ENCODE measurements around the gene WDR45. TPM values are rescaled to one million over a fixed set of nuclear protein-coding genes. Genes with fewer than 3 reads are reported as not detected.

Gene WDR45
- total and polyA plus RNA-seq, 2 of the 13 experiments (the other 11 are each of a cell fraction or from before 2014, with no cell fraction given) = 16.4 to 65.5 TPM

DNA sequence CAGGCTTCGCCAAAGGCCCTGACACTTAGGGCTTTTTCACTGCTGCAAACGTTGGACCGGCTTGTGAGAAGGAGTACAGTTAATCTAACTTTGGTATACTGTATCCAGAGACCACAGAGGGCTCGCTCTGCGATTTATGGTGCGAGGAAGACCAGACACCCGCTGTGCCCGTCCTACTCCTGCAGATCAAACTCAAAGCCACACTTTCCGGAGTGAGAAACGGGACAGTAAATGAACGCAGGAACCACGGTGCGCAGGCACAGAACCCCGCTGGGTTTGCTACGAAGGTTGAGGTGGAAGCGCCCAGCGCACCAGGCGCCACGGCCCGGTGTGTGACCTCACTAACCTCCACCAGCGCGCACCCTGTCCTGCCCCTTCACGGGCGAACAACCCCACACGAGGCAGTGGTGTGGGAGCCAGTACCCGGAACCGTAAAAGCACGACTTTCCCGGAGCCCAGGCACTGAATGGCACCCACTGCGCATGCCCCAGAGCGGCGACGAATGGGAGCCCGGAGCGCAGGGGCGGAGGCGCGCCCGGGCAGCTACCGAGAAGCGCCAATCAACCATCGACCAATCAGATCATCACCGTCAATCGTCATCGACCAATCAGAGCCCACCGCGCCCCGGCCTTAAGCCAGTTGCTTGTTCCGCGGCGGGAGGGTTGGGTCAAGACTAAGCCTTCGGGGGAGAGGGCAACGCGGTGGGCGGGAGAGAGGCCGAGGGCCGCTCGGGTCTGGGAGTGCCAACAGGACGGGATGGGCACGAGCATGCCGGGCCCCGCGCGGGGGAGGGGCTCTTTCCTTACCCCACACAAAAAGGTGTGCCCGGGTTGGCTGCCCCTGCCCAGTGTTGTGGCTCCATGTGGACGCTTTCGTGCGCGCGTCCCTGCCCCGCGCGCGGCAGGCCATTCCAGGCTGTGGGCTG lies 21.3 kb upstream of the WDR45 start (continued):
- TF ChIP-seq SNAPC2 (CRISPR knock-in tag; IDR thresholded peaks at IDR 0.05) (no peak), ZNF672 (CRISPR knock-in tag; IDR thresholded peaks at IDR 0.05) (no peak), CBX2 (IDR thresholded peaks at IDR 0.05; ENCODE audit: low read depth, low read length) (no peak), CBX2 (CRISPR knock-in tag; IDR thresholded peaks at IDR 0.05; ENCODE audit: low read depth) (no peak), NAIF1 (CRISPR knock-in tag; IDR thresholded peaks at IDR 0.05; ENCODE audit: borderline replicate concordance) (no peak), ZKSCAN1 (IDR thresholded peaks at IDR 0.05; ENCODE audit: low read length) (no peak), NFE2 (CRISPR knock-in tag; IDR thresholded peaks at IDR 0.05) (no peak), ZNF619 (CRISPR knock-in tag; IDR thresholded peaks at IDR 0.05) (no peak), CHD2 (IDR thresholded peaks at IDR 0.05; ENCODE audit: low read depth, low read length) (no peak), KDM5A (IDR thresholded peaks at IDR 0.05; ENCODE audit: borderline replicate concordance, low read length) (peak; percentile 15; the same call in 1 of the 2 replicates), WIZ (CRISPR knock-in tag; IDR thresholded peaks at IDR 0.05) (no peak), ZNF577 (CRISPR knock-in tag; IDR thresholded peaks at IDR 0.05; ENCODE audit: borderline replicate concordance, low read depth) (no peak)
- TF ChIP-seq, protein P1, sequence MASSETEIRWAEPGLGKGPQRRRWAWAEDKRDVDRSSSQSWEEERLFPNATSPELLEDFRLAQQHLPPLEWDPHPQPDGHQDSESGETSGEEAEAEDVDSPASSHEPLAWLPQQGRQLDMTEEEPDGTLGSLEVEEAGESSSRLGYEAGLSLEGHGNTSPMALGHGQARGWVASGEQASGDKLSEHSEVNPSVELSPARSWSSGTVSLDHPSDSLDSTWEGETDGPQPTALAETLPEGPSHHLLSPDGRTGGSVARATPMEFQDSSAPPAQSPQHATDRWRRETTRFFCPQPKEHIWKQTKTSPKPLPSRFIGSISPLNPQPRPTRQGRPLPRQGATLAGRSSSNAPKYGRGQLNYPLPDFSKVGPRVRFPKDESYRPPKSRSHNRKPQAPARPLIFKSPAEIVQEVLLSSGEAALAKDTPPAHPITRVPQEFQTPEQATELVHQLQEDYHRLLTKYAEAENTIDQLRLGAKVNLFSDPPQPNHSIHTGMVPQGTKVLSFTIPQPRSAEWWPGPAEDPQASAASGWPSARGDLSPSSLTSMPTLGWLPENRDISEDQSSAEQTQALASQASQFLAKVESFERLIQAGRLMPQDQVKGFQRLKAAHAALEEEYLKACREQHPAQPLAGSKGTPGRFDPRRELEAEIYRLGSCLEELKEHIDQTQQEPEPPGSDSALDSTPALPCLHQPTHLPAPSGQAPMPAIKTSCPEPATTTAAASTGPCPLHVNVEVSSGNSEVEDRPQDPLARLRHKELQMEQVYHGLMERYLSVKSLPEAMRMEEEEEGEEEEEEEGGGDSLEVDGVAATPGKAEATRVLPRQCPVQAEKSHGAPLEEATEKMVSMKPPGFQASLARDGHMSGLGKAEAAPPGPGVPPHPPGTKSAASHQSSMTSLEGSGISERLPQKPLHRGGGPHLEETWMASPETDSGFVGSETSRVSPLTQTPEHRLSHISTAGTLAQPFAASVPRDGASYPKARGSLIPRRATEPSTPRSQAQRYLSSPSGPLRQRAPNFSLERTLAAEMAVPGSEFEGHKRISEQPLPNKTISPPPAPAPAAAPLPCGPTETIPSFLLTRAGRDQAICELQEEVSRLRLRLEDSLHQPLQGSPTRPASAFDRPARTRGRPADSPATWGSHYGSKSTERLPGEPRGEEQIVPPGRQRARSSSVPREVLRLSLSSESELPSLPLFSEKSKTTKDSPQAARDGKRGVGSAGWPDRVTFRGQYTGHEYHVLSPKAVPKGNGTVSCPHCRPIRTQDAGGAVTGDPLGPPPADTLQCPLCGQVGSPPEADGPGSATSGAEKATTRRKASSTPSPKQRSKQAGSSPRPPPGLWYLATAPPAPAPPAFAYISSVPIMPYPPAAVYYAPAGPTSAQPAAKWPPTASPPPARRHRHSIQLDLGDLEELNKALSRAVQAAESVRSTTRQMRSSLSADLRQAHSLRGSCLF (CRISPR knock-in tag; IDR thresholded peaks at IDR 0.05; ENCODE audit: borderline replicate concordance) = no peak
- TF ChIP-seq, protein P2, sequence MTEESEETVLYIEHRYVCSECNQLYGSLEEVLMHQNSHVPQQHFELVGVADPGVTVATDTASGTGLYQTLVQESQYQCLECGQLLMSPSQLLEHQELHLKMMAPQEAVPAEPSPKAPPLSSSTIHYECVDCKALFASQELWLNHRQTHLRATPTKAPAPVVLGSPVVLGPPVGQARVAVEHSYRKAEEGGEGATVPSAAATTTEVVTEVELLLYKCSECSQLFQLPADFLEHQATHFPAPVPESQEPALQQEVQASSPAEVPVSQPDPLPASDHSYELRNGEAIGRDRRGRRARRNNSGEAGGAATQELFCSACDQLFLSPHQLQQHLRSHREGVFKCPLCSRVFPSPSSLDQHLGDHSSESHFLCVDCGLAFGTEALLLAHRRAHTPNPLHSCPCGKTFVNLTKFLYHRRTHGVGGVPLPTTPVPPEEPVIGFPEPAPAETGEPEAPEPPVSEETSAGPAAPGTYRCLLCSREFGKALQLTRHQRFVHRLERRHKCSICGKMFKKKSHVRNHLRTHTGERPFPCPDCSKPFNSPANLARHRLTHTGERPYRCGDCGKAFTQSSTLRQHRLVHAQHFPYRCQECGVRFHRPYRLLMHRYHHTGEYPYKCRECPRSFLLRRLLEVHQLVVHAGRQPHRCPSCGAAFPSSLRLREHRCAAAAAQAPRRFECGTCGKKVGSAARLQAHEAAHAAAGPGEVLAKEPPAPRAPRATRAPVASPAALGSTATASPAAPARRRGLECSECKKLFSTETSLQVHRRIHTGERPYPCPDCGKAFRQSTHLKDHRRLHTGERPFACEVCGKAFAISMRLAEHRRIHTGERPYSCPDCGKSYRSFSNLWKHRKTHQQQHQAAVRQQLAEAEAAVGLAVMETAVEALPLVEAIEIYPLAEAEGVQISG (CRISPR knock-in tag; IDR thresholded peaks at IDR 0.05) = no peak
- TF ChIP-seq, protein P3, sequence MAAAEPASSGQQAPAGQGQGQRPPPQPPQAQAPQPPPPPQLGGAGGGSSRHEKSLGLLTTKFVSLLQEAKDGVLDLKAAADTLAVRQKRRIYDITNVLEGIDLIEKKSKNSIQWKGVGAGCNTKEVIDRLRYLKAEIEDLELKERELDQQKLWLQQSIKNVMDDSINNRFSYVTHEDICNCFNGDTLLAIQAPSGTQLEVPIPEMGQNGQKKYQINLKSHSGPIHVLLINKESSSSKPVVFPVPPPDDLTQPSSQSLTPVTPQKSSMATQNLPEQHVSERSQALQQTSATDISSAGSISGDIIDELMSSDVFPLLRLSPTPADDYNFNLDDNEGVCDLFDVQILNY (CRISPR knock-in tag; conservative IDR thresholded peaks at IDR 0.05) = no peak; the same call in 1 of the 2 replicates
- TF ChIP-seq, protein P4, sequence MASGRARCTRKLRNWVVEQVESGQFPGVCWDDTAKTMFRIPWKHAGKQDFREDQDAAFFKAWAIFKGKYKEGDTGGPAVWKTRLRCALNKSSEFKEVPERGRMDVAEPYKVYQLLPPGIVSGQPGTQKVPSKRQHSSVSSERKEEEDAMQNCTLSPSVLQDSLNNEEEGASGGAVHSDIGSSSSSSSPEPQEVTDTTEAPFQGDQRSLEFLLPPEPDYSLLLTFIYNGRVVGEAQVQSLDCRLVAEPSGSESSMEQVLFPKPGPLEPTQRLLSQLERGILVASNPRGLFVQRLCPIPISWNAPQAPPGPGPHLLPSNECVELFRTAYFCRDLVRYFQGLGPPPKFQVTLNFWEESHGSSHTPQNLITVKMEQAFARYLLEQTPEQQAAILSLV (CRISPR knock-in tag; IDR thresholded peaks at IDR 0.05; ENCODE audit: borderline replicate concordance) = no peak
- TF ChIP-seq, protein P5, sequence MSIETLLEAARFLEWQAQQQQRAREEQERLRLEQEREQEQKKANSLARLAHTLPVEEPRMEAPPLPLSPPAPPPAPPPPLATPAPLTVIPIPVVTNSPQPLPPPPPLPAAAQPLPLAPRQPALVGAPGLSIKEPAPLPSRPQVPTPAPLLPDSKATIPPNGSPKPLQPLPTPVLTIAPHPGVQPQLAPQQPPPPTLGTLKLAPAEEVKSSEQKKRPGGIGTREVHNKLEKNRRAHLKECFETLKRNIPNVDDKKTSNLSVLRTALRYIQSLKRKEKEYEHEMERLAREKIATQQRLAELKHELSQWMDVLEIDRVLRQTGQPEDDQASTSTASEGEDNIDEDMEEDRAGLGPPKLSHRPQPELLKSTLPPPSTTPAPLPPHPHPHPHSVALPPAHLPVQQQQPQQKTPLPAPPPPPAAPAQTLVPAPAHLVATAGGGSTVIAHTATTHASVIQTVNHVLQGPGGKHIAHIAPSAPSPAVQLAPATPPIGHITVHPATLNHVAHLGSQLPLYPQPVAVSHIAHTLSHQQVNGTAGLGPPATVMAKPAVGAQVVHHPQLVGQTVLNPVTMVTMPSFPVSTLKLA (IDR thresholded peaks at IDR 0.05) = no peak
